ENCODE measurements around the gene MRFAP1L1.
"Not testable (repeated sequence)": the region's sequence is repeated elsewhere in the genome, so short reads cannot be mapped to it uniquely, and the experiment has no call there.

Gene MRFAP1L1

DNA sequence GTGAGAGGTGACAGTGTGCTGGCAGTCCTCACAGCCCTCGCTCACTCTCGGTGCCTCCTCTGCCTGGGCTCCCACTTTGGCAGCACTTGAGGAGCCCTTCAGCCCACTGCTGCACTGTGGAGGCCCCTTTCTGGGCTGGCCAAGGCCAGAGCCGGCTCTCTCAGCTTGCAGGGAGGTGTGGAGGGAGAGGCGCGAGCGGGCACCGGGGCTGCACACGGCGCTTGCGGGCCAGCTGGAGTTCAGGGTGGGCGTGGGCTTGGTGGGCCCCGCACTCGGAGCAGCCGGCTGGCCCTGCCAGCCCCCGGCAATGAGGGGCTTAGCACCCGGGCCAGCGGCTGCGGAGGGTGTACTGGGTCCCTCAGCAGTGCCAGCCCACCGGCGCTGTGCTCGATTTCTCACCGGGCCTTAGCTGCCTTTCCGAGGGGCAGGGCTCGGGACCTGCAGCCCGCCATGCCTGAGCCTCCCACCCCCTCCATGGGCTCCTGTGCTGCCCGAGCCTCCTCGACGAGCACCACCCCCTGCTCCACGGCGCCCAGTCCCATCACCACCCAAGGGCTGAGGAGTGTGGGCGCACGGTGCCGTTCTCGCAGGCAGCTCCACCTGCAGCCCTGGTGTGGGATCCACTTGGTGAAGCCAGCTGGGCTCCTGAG, 37.0 kb downstream of the MRFAP1L1 start:
- H3K4me3 ChIP-seq (ENCODE audit: low read depth, low read length): peak overlapping the region; percentile 68; the same call in 1 of the 2 replicates
- H3K27ac ChIP-seq (ENCODE audit: low read depth, low read length); H3K27me3 ChIP-seq (ENCODE audit: control insufficient read depth, insufficient read depth, low read length); H3K9ac ChIP-seq (ENCODE audit: low read length); H3K9me3 ChIP-seq (ENCODE audit: control insufficient read depth, insufficient read depth, low read depth, low read length): not testable (repeated sequence)
- peaks cover 15% of the 10 kb centered on the region for H3K4me1 ChIP-seq (ENCODE audit: control insufficient read depth, insufficient read depth, low read length)
- peaks cover 22% of the 10 kb centered on the region for H3K36me3 ChIP-seq (ENCODE audit: control insufficient read depth, insufficient read depth, low read length)

DNA sequence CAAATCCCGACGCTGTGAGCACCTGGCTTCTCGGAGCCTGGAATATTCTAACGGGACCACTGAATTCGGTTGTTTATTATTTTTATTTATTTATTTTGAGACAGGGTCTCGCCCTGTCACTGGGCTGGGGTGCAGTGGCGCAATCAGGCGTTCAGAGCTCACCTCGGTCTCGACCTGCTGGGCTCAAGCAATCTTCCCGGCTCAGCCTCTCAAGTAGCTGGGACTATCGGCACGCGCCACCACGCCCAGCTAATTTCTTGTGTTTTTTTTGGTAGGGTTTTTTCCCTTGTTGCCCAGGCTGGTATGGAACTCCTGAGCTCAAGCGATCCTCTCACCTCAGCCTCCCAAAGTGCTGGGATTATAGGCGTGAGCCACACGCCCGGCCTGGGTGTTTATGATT, 37.5 kb downstream of the MRFAP1L1 start:
- H3K4me1 ChIP-seq (ENCODE audit: control insufficient read depth, insufficient read depth, low read length): peaks cover 15% of the 10 kb centered on the region
- H3K36me3 ChIP-seq (ENCODE audit: control insufficient read depth, insufficient read depth, low read length): peaks cover 21% of the 10 kb centered on the region
- no peak overlapping the region for H3K9ac ChIP-seq (ENCODE audit: low read length)
- no peaks in the 10 kb centered on the region; the same call in 1 of the 2 replicates for H3K9me3 ChIP-seq (ENCODE audit: control insufficient read depth, insufficient read depth, low read depth, low read length)
- H3K4me3 ChIP-seq (ENCODE audit: low read depth, low read length): no peak overlapping the region
- no peak overlapping the region for H3K27ac ChIP-seq (ENCODE audit: low read depth, low read length)
- H3K27me3 ChIP-seq (ENCODE audit: control insufficient read depth, insufficient read depth, low read length): no peaks in the 10 kb centered on the region

- H3K27ac ChIP-seq (ENCODE audit: low read depth, low read length): no peak overlapping the region
- H3K36me3 ChIP-seq (ENCODE audit: control insufficient read depth, insufficient read depth, low read length): peaks cover 16% of the 10 kb centered on the region
- no peak overlapping the region for H3K4me3 ChIP-seq (ENCODE audit: low read depth, low read length)
- no peaks in the 10 kb centered on the region; the same call in 1 of the 2 replicates for H3K9me3 ChIP-seq (ENCODE audit: control insufficient read depth, insufficient read depth, low read depth, low read length)
- no peak overlapping the region for H3K9ac ChIP-seq (ENCODE audit: low read length)
- no peaks in the 10 kb centered on the region for H3K27me3 ChIP-seq (ENCODE audit: control insufficient read depth, insufficient read depth, low read length)
- H3K4me1 ChIP-seq (ENCODE audit: control insufficient read depth, insufficient read depth, low read length): peaks cover 13% of the 10 kb centered on the region
These were observed 38.0 kb downstream of the MRFAP1L1 start for GRCh38 chr4:6671648-6672047.

DNA sequence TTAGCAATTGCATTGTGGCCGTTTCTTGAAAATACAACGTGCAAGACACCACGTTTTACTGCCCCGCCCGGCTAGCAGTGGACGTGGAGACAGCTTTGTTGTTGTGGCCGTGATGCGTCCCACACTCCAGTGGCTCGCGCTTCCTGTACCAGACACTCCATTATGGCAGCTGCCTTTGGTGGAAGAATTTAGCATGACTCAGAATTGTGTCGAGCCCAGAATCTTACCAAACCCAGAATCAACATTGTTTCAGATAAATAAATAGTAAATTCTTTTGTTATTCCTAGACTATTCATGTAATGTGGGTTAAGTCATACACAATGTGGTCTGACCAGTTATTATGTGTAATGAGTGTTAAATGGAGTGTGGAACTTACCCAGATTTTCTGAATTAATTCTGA, 41.3 kb downstream of the MRFAP1L1 start:
- H3K9me3 ChIP-seq (ENCODE audit: control insufficient read depth, insufficient read depth, low read depth, low read length): peaks cover 4% of the 10 kb centered on the region
- no peaks in the 10 kb centered on the region for H3K4me1 ChIP-seq (ENCODE audit: control insufficient read depth, insufficient read depth, low read length)
- H3K27me3 ChIP-seq (ENCODE audit: control insufficient read depth, insufficient read depth, low read length): peaks cover 4% of the 10 kb centered on the region; the same call in 1 of the 2 replicates
- H3K36me3 ChIP-seq (ENCODE audit: control insufficient read depth, insufficient read depth, low read length): no peaks in the 10 kb centered on the region
- no peak overlapping the region for H3K9ac ChIP-seq (ENCODE audit: low read length)
- H3K27ac ChIP-seq (ENCODE audit: low read depth, low read length): no peak overlapping the region
- H3K4me3 ChIP-seq (ENCODE audit: low read depth, low read length): no peak overlapping the region

GRCh38 chr4:6665320-6665654, 44.4 kb downstream of the MRFAP1L1 start:
- no peak overlapping the region for H3K9ac ChIP-seq (ENCODE audit: low read length)
- no peak overlapping the region for H3K27ac ChIP-seq (ENCODE audit: low read depth, low read length)
- H3K4me1 ChIP-seq (ENCODE audit: control insufficient read depth, insufficient read depth, low read length): no peaks in the 10 kb centered on the region
- no peaks in the 10 kb centered on the region for H3K36me3 ChIP-seq (ENCODE audit: control insufficient read depth, insufficient read depth, low read length)
- H3K9me3 ChIP-seq (ENCODE audit: control insufficient read depth, insufficient read depth, low read depth, low read length): peaks cover 4% of the 10 kb centered on the region; the same call in 1 of the 2 replicates
- H3K4me3 ChIP-seq (ENCODE audit: low read depth, low read length): no peak overlapping the region
- peaks cover 25% of the 10 kb centered on the region; the same call in 1 of the 2 replicates for H3K27me3 ChIP-seq (ENCODE audit: control insufficient read depth, insufficient read depth, low read length)

DNA sequence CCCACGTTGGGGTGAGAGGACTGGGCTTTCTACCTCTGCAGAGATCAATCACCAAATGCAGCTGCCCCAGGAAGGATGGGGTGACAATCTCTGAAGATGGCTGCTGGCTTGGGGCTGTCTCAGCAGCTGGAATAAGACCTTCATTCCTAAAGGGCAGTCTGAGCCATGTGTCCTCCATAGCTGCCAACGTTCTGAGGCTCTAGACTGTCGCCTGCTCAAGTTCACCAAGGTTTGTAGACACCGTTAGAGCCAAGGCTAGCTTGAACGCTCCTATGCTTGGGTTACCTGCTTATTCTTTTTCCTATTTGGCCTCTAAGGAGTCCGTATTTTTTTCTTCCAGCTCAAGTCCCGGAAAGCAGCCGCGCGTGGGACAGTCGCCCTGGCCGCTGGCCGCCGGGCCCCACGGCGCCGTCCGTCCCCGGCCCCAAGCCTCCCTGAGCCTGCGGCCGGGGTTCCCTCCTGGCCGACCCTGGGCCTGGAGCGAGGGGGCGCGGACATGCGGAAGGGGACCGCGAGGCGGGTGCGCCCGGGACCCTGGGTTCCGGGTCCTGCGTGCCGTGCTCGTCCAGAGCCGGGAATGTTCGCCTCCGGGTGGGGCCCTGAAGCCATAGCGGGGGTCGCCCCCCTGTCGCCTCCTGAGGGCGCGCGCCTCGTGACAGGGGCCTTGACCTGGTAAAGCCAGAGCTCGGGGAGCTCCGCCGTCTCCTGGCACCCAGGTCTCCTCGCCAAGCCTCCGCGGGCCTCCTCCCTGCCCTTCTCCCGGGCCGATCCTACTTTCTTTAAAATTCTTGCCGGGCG, 45.9 kb downstream of the MRFAP1L1 start:
- Histone ChIP-seq H3K4me3 (ENCODE audit: low read depth, low read length) (no peak overlapping the region; the same call in 1 of the 2 replicates), H3K9me3 (ENCODE audit: control insufficient read depth, insufficient read depth, low read depth, low read length) (peaks cover 4% of the 10 kb centered on the region; the same call in 1 of the 2 replicates), H3K4me1 (ENCODE audit: control insufficient read depth, insufficient read depth, low read length) (no peaks in the 10 kb centered on the region), H3K27me3 (ENCODE audit: control insufficient read depth, insufficient read depth, low read length) (peaks cover 36% of the 10 kb centered on the region), H3K36me3 (ENCODE audit: control insufficient read depth, insufficient read depth, low read length) (no peaks in the 10 kb centered on the region), H3K27ac (ENCODE audit: low read depth, low read length) (no peak overlapping the region), H3K9ac (ENCODE audit: low read length) (no peak overlapping the region)

DNA sequence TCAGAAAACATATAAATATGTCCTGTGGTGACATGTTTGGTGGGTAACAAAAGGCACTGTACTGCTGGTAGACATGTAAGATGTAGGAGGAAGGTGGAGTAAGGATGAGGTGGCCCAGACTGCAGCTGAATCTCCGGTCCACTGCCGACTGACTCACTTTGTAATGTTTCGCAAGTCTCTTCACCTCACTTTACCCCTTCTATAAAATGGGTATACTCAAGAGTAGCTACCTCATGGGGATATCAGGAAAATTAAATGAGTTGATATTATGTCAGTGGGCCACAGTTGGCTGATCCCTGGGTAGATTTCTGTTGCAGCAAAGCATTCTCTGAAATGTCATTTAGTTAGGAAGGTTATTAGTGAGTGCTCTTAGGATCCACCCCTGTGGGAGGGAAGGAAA, 47.1 kb downstream of the MRFAP1L1 start:
- H3K4me1 ChIP-seq (ENCODE audit: control insufficient read depth, insufficient read depth, low read length): peaks cover 9% of the 10 kb centered on the region

DNA sequence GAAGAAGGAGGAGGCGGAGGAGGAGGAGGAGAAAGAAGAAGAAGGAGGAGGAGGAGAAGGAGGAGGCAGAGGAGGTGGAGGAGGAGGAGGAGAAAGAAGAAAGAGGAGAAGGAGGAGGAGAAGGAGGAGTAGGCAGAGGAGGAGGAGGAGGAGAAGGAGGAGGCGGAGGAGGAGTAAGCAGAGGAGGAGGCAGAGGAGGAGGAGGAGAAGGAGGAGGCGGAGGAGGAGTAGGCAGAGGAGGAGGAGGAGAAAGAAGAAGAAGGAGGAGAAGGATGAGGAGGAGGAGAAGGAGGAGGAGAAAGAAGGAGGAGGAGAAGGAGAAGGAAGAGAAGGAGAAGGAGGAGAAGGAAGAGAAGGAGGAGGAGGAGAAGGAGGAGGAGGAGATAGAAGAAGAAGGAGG, 49.2 kb downstream of the MRFAP1L1 start:
- peaks cover 4% of the 10 kb centered on the region; the same call in 1 of the 2 replicates for H3K9me3 ChIP-seq (ENCODE audit: control insufficient read depth, insufficient read depth, low read depth, low read length)
- H3K36me3 ChIP-seq (ENCODE audit: control insufficient read depth, insufficient read depth, low read length): no peaks in the 10 kb centered on the region
- H3K27ac ChIP-seq (ENCODE audit: low read depth, low read length): no peak overlapping the region
- peaks cover 9% of the 10 kb centered on the region for H3K4me1 ChIP-seq (ENCODE audit: control insufficient read depth, insufficient read depth, low read length)
- no peak overlapping the region for H3K9ac ChIP-seq (ENCODE audit: low read length)
- peaks cover 45% of the 10 kb centered on the region for H3K27me3 ChIP-seq (ENCODE audit: control insufficient read depth, insufficient read depth, low read length)
- no peak overlapping the region for H3K4me3 ChIP-seq (ENCODE audit: low read depth, low read length)

More for the DNA sequence above, 47.1 kb downstream of the MRFAP1L1 start:
- peaks cover 4% of the 10 kb centered on the region; the same call in 1 of the 2 replicates for H3K9me3 ChIP-seq (ENCODE audit: control insufficient read depth, insufficient read depth, low read depth, low read length)
- no peaks in the 10 kb centered on the region for H3K36me3 ChIP-seq (ENCODE audit: control insufficient read depth, insufficient read depth, low read length)
- H3K27ac ChIP-seq (ENCODE audit: low read depth, low read length): no peak overlapping the region
- H3K9ac ChIP-seq (ENCODE audit: low read length): no peak overlapping the region
- H3K4me3 ChIP-seq (ENCODE audit: low read depth, low read length): no peak overlapping the region
- H3K27me3 ChIP-seq (ENCODE audit: control insufficient read depth, insufficient read depth, low read length): peaks cover 45% of the 10 kb centered on the region

DNA sequence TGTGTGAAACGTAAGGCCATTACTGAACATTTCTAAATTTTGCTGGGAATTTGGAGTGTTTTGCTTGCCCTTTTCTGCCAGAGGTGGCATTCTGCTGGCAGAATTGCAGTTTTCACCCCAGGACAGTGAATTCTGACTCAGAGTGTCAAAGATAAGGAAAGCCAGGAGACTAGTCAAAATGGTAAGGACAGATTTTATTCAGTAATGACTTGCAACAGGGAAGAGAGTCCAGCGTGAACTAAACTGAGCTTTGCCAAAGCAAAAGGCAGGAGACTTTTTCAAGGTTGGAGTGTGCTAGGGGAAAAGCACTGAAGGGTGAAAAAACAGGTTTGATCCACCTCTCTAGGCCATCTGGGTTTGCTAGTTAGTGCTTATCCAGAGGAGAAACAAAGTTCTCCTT, 49.8 kb downstream of the MRFAP1L1 start:
- H3K36me3 ChIP-seq (ENCODE audit: control insufficient read depth, insufficient read depth, low read length): no peaks in the 10 kb centered on the region
- H3K4me1 ChIP-seq (ENCODE audit: control insufficient read depth, insufficient read depth, low read length): peaks cover 9% of the 10 kb centered on the region
- H3K4me3 ChIP-seq (ENCODE audit: low read depth, low read length): no peak overlapping the region
- H3K27me3 ChIP-seq (ENCODE audit: control insufficient read depth, insufficient read depth, low read length): peaks cover 45% of the 10 kb centered on the region
- H3K9me3 ChIP-seq (ENCODE audit: control insufficient read depth, insufficient read depth, low read depth, low read length): no peaks in the 10 kb centered on the region
- no peak overlapping the region for H3K27ac ChIP-seq (ENCODE audit: low read depth, low read length)
- H3K9ac ChIP-seq (ENCODE audit: low read length): no peak overlapping the region

GRCh38 chr4:6658597-6659075, 51.0 kb downstream of the MRFAP1L1 start:
- Histone ChIP-seq H3K27me3 (ENCODE audit: control insufficient read depth, insufficient read depth, low read length) (peaks cover 43% of the 10 kb centered on the region), H3K9ac (ENCODE audit: low read length) (no peak overlapping the region), H3K4me1 (ENCODE audit: control insufficient read depth, insufficient read depth, low read length) (peaks cover 9% of the 10 kb centered on the region), H3K9me3 (ENCODE audit: control insufficient read depth, insufficient read depth, low read depth, low read length) (no peaks in the 10 kb centered on the region), H3K27ac (ENCODE audit: low read depth, low read length) (no peak overlapping the region), H3K4me3 (ENCODE audit: low read depth, low read length) (peak overlapping the region; percentile 53), H3K36me3 (ENCODE audit: control insufficient read depth, insufficient read depth, low read length) (no peaks in the 10 kb centered on the region)

DNA sequence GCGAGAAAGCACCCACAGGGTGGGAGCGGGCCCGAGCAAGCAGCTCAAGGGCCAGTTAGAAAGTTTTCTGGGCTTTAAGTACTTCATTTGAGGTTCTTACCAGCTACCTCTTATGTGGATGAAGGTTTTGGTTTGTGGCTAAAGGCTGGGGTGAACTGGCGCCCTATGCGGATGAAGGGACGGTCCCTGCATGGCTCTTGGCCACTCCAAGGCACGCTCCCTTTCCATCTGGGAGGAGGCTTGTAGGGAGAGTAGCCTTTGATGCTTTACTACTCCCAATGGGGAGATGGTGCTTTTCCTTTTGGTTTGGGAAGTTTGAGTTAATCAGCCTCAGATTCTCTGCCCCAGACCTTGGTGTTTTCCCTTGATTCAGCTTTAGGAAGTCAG, 51.5 kb downstream of the MRFAP1L1 start:
- Histone ChIP-seq H3K27ac (ENCODE audit: low read depth, low read length) (no peak overlapping the region; the same call in 1 of the 2 replicates), H3K9me3 (ENCODE audit: control insufficient read depth, insufficient read depth, low read depth, low read length) (no peaks in the 10 kb centered on the region), H3K36me3 (ENCODE audit: control insufficient read depth, insufficient read depth, low read length) (no peaks in the 10 kb centered on the region), H3K27me3 (ENCODE audit: control insufficient read depth, insufficient read depth, low read length) (peaks cover 39% of the 10 kb centered on the region), H3K4me1 (ENCODE audit: control insufficient read depth, insufficient read depth, low read length) (peaks cover 9% of the 10 kb centered on the region), H3K4me3 (ENCODE audit: low read depth, low read length) (peak overlapping the region; percentile 53), H3K9ac (ENCODE audit: low read length) (peak overlapping the region; percentile 26)
